SK-N-SH (cell line): Measurements from ENCODE around the gene TMEM63B. TPM values are rescaled to one million over a fixed set of nuclear protein-coding genes. Genes with fewer than 3 reads are reported as not detected.
"Not testable (repeated sequence)": the region's sequence is repeated elsewhere in the genome, so short reads cannot be mapped to it uniquely, and the experiment has no call there.

Experiments used
- CTCF ChIA-PET: fragments of 300-600, 350-600 bp; formaldehyde crosslinking; extraction: SDS; loops from one replicate; lab custom pipeline; 2021; lab: Yijun Ruan, JAX
- POLR2A ChIA-PET: fragments of 350-600 bp; sonication (Branson Sonifier 250); formaldehyde crosslinking; extraction: SDS; loops from one replicate; lab custom pipeline; 2020; ENCODE audit warnings: antibody characterized with exemption, inconsistent platforms; lab: Yijun Ruan, JAX
- DNase-seq: peaks from one replicate; pipeline ENCODE4 v3.0.0; 2012
- H2AFZ ChIP-seq: fragments of 200-600 bp; sonication (generic); 2 replicates; pipeline ENCODE4 v1.8.1; 2016; ENCODE audit warnings: antibody characterized with exemption, mild to moderate bottlenecking, low read depth
- H3F3A ChIP-seq: fragments of 200-600 bp; sonication (generic); replicated peaks from 2 replicates; pipeline ENCODE3; 2016; ENCODE audit warnings: antibody characterized with exemption, mild to moderate bottlenecking; ENCODE audit not compliant: insufficient read depth
- H3K27ac ChIP-seq, 2 experiments: fragments of 200-500 bp in 1 of 2; fragments of 200-600 bp in 1 of 2; sonication (Bioruptor generic) in 1 of 2; sonication (generic), shearing (Covaris generic) in 1 of 2; 2 replicates each; pipeline versions ENCODE4 v1.5.1 to v1.6.1; 2014 to 2016; ENCODE audit warnings: low read depth in 2 of 2, inconsistent platforms in 1 of 2, low read length in 1 of 2, mild to moderate bottlenecking in 1 of 2, mixed read lengths in 1 of 2
- H3K27me3 ChIP-seq: fragments of 200-600 bp; sonication (generic), shearing (Covaris generic); 2 replicates; pipeline ENCODE4 v1.6.1; 2016; ENCODE audit warnings: mixed run types; ENCODE audit not compliant: insufficient read depth
- H3K36me3 ChIP-seq, 2 experiments: fragments of 200-500 bp in 1 of 2; fragments of 200-600 bp in 1 of 2; sonication (Bioruptor generic) in 1 of 2; sonication (generic) in 1 of 2; replicated peaks in 1 of 2; 2 replicates each; pipeline versions ENCODE3 to v1.5.1; 2014 to 2016; ENCODE audit warnings: low read length in 1 of 2, mild to moderate bottlenecking in 1 of 2; ENCODE audit not compliant: insufficient read depth in 2 of 2, control insufficient read depth in 1 of 2
- H3K4me1 ChIP-seq, 2 experiments: fragments of 200-500 bp in 1 of 2; fragments of 200-600 bp in 1 of 2; sonication (Bioruptor generic) in 1 of 2; sonication (generic), shearing (Covaris generic) in 1 of 2; 2 replicates each; pipeline versions ENCODE4 v1.5.1 to v1.6.1; 2014 to 2016; ENCODE audit warnings: low read depth in 1 of 2, low read length in 1 of 2, mixed run types in 1 of 2; ENCODE audit not compliant: insufficient read depth in 2 of 2, control insufficient read depth in 1 of 2
- H3K4me2 ChIP-seq: fragments of 200-600 bp; sonication (generic), shearing (Covaris generic); 2 replicates; pipeline ENCODE4 v1.6.1; 2017; ENCODE audit warnings: mixed run types
- H3K4me3 ChIP-seq, 2 experiments: fragments of 200-500 bp in 1 of 2; fragments of 200-600 bp in 1 of 2; sonication (Bioruptor generic) in 1 of 2; sonication (generic), shearing (Covaris generic) in 1 of 2; 2 replicates each; pipeline versions ENCODE4 v1.5.1 to v1.8.1; 2014 to 2016; ENCODE audit warnings: low read depth in 2 of 2, inconsistent platforms in 1 of 2, low read length in 1 of 2, mild to moderate bottlenecking in 1 of 2, mixed read lengths in 1 of 2, moderate library complexity in 1 of 2
- H3K79me2 ChIP-seq: fragments of 200-600 bp; sonication (generic); 2 replicates; pipeline ENCODE4 v1.8.1; 2017; ENCODE audit warnings: mild to moderate bottlenecking; ENCODE audit not compliant: insufficient read depth
- H3K9ac ChIP-seq: fragments of 200-600 bp; sonication (generic); 2 replicates; pipeline ENCODE4 v1.6.1; 2017; ENCODE audit warnings: mixed run types
- H3K9me2 ChIP-seq: fragments of 200-600 bp; sonication (generic); 2 replicates; pipeline ENCODE4 v1.6.1; 2017; ENCODE audit warnings: mixed run types
- H3K9me3 ChIP-seq: fragments of 200-600 bp; sonication (generic); 2 replicates; pipeline ENCODE4 v1.6.1; 2017; ENCODE audit warnings: mixed run types, mild to moderate bottlenecking, moderate library complexity
- H4K20me1 ChIP-seq: fragments of 200-600 bp; sonication (generic); 2 replicates; pipeline ENCODE4 v1.6.1; 2017; ENCODE audit warnings: mild to moderate bottlenecking, mixed run types; ENCODE audit not compliant: insufficient read depth
- CHD2 ChIP-seq: fragments of 150-350 bp; IDR thresholded peaks from 2 replicates; pipeline ENCODE4 v1.6.1; 2018; ENCODE audit warnings: low read length; ENCODE audit not compliant: partially characterized antibody
- NRF1 ChIP-seq: IDR thresholded peaks from 2 replicates; pipeline ENCODE4 v1.6.1; 2012; ENCODE audit warnings: low read depth, mild to moderate bottlenecking, low read length
- POLR2AphosphoS5 ChIP-seq: IDR thresholded peaks from 2 replicates; pipeline ENCODE4 v1.6.1; 2012; ENCODE audit warnings: low read depth, low read length
- RFX5 ChIP-seq: IDR thresholded peaks from 2 replicates; pipeline ENCODE4 v1.6.1; 2012; ENCODE audit warnings: mild to moderate bottlenecking, improper control_type of control experiment, low read length
- TAF1 ChIP-seq: IDR thresholded peaks from 2 replicates; pipeline ENCODE4 v1.6.1; 2012; ENCODE audit warnings: low read depth, mild to moderate bottlenecking, low read length, moderate library complexity, borderline replicate concordance
- TEAD4 ChIP-seq: IDR thresholded peaks from 2 replicates; pipeline ENCODE4 v1.4.0; 2012; ENCODE audit warnings: mild to moderate bottlenecking, borderline replicate concordance; ENCODE audit not compliant: insufficient read depth
- USF2 ChIP-seq: fragments of 150-350 bp; IDR thresholded peaks from 2 replicates; pipeline ENCODE4 v1.6.1; 2017; ENCODE audit warnings: antibody characterized with exemption, low read length, low read depth, borderline replicate concordance
- WGBS: methylation state at CpG from one replicate; pipeline ENCODE4 v1.1.6; 2017; ENCODE audit warnings: low lambda C conversion rate; 5-methylcytosine and 5-hydroxymethylcytosine counted together
- polyA plus RNA-seq, 3 experiments: library from polyadenylated mRNA; depleted of rRNA; stranded (reverse); fragments of >200 nt; gene quantifications; 2 replicates each; pipeline ENCODE4 v1.2.3, GENCODE V29; 2012
- TF ChIP-seq, protein P1 (sequence below): IDR thresholded peaks from 2 replicates; pipeline ENCODE4 v1.4.0; 2012; ENCODE audit warnings: low read depth, borderline replicate concordance
- TF ChIP-seq, protein P2 (sequence below): IDR thresholded peaks from 2 replicates; pipeline ENCODE4; 2012

Gene TMEM63B
- polyA plus RNA-seq, 1 of the 3 experiments (the other 2 are of a cell fraction) = 52.7 TPM

DNA sequence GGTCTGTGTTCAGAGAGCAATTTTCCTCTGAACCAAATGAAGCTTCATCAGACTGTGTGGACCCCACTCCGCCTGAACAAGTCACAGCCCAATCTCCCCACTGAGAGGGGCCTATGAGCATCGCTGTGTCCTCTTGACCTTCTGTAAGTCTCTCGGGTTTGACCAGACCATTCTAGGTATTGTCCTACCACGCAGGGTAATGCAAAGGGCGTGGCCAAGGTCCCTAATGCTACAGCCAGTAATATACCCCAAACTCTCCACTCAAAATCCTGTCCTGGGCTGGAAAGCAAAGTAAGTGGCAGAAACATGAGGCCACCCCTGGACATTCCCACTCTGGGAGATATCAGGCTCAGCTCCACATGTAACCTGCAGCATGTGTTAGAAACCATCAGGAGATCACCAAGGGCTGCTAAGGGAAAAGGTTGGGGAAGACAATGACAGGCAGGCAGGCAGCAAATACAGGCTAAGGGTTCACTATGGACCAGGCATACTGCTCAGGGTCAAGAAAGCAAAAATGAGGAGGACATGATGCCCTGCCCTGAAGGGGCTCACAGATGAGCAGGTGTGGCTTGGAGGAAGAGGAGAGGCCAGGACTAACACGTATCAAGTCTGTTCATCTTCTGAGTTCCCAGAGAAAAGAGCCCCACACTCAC, 33.5 kb upstream of the TMEM63B start:
- DNase-seq = no peak
- H3K27me3 ChIP-seq = no peaks in the 10 kb centered on the region
- no peak overlapping the region for H3K27ac ChIP-seq
- H3K4me3 ChIP-seq = no peak overlapping the region
- no peak overlapping the region for H2AFZ ChIP-seq
- no peaks in the 10 kb centered on the region for H3K9me3 ChIP-seq
- no peaks in the 10 kb centered on the region for H3K9me2 ChIP-seq
- WGBS = 93% methylated on average over 6 of the region's 6 CpGs
- H3F3A ChIP-seq = peaks cover 11% of the 10 kb centered on the region
- no peaks in the 10 kb centered on the region for H3K36me3 ChIP-seq
- H3K4me2 ChIP-seq = no peak overlapping the region
- POLR2A ChIA-PET = no interaction called here
- H3K4me1 ChIP-seq = no peaks in the 10 kb centered on the region; a peak in 1 of 4 replicates
- H3K79me2 ChIP-seq = no peaks in the 10 kb centered on the region
- CTCF ChIA-PET = interaction anchor here (1.3 to 9.0 kb wide), 5 partner anchors 8 to 144 kb away, joined by 5 to 158 read pairs (median 6); partner anchors contain the start of gene CAPN11
- TF ChIP-seq, protein P1, sequence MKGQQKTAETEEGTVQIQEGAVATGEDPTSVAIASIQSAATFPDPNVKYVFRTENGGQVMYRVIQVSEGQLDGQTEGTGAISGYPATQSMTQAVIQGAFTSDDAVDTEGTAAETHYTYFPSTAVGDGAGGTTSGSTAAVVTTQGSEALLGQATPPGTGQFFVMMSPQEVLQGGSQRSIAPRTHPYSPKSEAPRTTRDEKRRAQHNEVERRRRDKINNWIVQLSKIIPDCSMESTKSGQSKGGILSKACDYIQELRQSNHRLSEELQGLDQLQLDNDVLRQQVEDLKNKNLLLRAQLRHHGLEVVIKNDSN = no peak
- TF ChIP-seq POLR2AphosphoS5 = no peak
- TF ChIP-seq USF2 = no peak
- TF ChIP-seq RFX5 = no peak
- TF ChIP-seq TAF1 = no peak
- TF ChIP-seq CHD2 = no peak
- no peak for TF ChIP-seq NRF1
- H4K20me1 ChIP-seq = peaks cover 8% of the 10 kb centered on the region; the same call in 1 of the 2 replicates
- H3K9ac ChIP-seq = no peak overlapping the region

- no peaks in the 10 kb centered on the region; a peak in 1 of 4 replicates for H3K4me1 ChIP-seq
- peaks cover 11% of the 10 kb centered on the region for H3F3A ChIP-seq
- H3K79me2 ChIP-seq = no peaks in the 10 kb centered on the region
- peaks cover 8% of the 10 kb centered on the region; the same call in 1 of the 2 replicates for H4K20me1 ChIP-seq
- WGBS = 90% methylated on average over 10 of the region's 10 CpGs
- no peak for TF ChIP-seq TEAD4
- TF ChIP-seq, protein P2, sequence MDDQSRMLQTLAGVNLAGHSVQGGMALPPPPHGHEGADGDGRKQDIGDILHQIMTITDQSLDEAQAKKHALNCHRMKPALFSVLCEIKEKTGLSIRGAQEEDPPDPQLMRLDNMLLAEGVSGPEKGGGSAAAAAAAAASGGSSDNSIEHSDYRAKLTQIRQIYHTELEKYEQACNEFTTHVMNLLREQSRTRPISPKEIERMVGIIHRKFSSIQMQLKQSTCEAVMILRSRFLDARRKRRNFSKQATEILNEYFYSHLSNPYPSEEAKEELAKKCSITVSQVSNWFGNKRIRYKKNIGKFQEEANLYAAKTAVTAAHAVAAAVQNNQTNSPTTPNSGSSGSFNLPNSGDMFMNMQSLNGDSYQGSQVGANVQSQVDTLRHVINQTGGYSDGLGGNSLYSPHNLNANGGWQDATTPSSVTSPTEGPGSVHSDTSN = no peak
- H3K4me2 ChIP-seq = no peak overlapping the region
- no peak overlapping the region for H3K27ac ChIP-seq
- H3K27me3 ChIP-seq = no peaks in the 10 kb centered on the region
- H3K9ac ChIP-seq = no peak overlapping the region
- no peaks in the 10 kb centered on the region for H3K9me3 ChIP-seq
- CTCF ChIA-PET = interaction anchor here (1.0 to 9.0 kb wide), 9 partner anchors 9 to 143 kb away, joined by 3 to 158 read pairs (median 5); partner anchors contain the start of gene CAPN11
- POLR2A ChIA-PET = no interaction called here
- H2AFZ ChIP-seq = no peak overlapping the region
- no peak for DNase-seq
- no peaks in the 10 kb centered on the region for H3K9me2 ChIP-seq
- H3K4me3 ChIP-seq = no peak overlapping the region
- H3K36me3 ChIP-seq = peaks cover 4% of the 10 kb centered on the region in 2 experiments
Measured at GRCh38 chr6:44094403-44095242, 32.7 kb upstream of the TMEM63B start.

- not testable (repeated sequence) for DNase-seq, H3K4me2 ChIP-seq, H3K27ac ChIP-seq, H3K36me3 ChIP-seq, H3K4me1 ChIP-seq, H4K20me1 ChIP-seq, H3K9me3 ChIP-seq, H2AFZ ChIP-seq, H3K9ac ChIP-seq, H3K4me3 ChIP-seq, H3K9me2 ChIP-seq, H3K27me3 ChIP-seq, H3K79me2 ChIP-seq
- POLR2A ChIA-PET = interaction anchor here (0.7 kb wide), 1 partner anchor 36 kb away, joined by 3 read pairs; no protein-coding TSS in a partner anchor
- H3F3A ChIP-seq = peaks cover 11% of the 10 kb centered on the region
- CTCF ChIA-PET = interaction anchor here (1.0 to 9.0 kb wide), 9 partner anchors 9 to 142 kb away, joined by 3 to 158 read pairs (median 5); partner anchors contain the start of gene CAPN11
- WGBS = 91% methylated on average over 3 of the region's 6 CpGs
Measured at GRCh38 chr6:44095243-44095623, 32.1 kb upstream of the TMEM63B start.
